GM15510 (cell line): ENCODE results near the gene CCR3.

Experiments used
- POLR2A ChIP-seq: IDR thresholded peaks from 3 replicates; pipeline ENCODE4 v1.6.1; 2011; ENCODE audit warnings: borderline replicate concordance; ENCODE audit not compliant: insufficient read length; ENCODE audit errors: extremely low read depth

The CCR3 gene

GRCh38 chr3:46243560-46243959 is 1.3 kb downstream of the CCR3 start:
- TF ChIP-seq POLR2A, result no peak

- TF ChIP-seq POLR2A, result no peak
These were observed 2.9 kb downstream of the CCR3 start for GRCh38 chr3:46245146-46245545.

- TF ChIP-seq POLR2A, result no peak
These were observed 10.7 kb downstream of the CCR3 start for GRCh38 chr3:46252980-46253379.

DNA sequence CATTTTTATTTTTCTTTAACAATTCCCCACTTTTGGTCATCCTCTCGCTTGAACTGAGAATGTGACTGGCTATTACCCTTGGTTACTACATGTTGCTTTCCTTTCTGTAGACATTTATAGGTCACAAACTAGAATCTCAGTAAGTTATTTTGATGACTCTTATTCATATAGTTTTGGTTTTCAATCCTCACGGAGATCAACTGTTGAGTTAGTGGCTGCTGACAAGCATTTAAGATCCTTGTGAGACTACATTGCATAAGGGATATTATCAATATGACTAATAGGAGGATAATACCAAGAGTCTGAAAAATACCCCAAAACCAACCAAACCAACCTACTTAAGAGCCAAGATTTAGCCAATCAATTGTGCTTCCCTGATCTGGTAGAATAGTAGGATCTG is 16.3 kb downstream of the CCR3 start:
- TF ChIP-seq POLR2A, result no peak

- no peak for TF ChIP-seq POLR2A
These were observed 19.8 kb downstream of the CCR3 start for GRCh38 chr3:46261926-46262594.

- no peak for TF ChIP-seq POLR2A
These were observed 21.7 kb downstream of the CCR3 start for GRCh38 chr3:46264002-46264401.

DNA sequence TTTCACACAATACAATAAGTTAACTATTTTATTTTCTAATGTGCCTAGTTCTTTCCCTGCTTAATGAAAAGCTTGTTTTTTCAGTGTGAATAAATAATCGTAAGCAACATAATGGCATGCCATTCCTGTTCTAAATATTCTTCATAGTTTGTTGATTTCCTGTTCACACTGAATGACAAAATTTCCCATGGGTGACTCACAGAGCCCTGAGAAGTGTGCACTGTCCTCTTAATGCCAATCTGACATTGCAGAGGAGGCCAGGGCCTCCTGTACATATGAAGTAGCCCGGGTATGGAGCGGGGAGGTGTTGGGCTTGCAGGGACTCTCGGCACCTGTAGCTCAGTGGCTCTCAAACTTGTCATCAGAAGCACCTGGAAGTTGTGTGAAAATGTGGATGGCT is 24.3 kb downstream of the CCR3 start:
- TF ChIP-seq POLR2A, result no peak

DNA sequence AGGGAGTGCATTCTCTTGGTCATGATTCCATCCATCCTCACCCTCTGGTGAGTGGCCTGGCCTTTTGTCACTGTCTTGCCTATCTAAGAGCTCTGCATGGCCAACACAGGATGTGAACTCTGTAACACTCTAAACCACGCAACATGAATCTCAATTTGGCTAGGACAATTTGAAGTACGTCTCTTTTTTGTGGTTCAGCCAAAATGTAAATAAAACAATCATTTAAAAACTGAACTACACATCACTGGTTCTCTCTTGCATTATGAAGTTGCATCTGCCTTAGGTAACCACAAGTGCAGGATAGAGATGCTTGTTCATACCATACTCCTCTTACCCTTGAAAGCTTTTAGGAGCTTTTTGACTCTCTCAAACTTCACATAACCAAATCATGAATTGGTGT is 27.3 kb downstream of the CCR3 start:
- no peak for TF ChIP-seq POLR2A

DNA sequence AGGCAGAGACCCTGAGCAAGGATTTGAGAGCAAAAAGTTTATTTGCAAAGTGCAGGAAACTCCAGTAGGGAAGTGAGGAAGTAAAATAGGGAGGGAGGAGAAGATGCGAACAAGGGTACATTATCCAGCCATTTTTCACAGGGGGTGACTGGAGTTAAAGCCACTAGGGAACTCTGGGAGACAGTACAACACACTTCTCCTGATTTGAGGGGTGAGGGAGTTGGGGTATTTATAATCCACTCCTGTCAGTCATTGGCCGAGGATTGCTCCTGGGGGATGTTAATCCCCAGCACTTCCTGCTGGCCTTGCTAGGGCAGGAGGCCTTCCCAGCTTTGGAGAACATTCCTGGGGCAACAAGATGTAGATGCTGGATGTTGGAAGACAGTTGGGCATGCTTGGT is 28.2 kb downstream of the CCR3 start:
- TF ChIP-seq POLR2A, result no peak

DNA sequence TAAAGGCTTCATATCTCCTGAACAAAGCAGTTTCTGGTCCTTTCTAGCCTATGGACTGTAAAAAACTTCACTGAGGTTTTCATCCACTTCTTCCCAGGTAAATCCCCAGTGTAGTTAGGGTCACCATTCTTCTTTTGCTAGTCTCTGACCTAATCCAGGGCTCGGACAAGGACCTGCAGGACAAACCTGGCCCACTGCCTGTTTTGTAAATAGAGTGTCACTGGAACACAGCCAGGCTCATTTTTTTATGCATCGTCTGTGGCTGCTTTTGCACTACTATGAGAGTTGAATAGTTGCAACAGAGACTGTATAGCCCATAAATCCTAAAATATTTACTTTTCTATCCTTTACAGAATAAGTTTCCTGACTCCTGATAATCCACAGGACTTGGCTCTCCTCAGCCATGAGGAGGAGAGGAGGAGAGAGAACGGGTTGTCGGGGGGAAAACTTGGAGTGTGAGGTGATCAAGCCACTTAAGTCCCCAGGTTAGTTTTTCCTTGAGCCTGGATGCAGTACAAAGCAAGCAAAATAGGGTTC is 29.0 kb downstream of the CCR3 start:
- TF ChIP-seq POLR2A, result no peak

- no peak for TF ChIP-seq POLR2A
These were observed 29.8 kb downstream of the CCR3 start for GRCh38 chr3:46272028-46272451.

GRCh38 chr3:46276497-46277099 is 34.3 kb downstream of the CCR3 start:
- TF ChIP-seq POLR2A, result no peak

DNA sequence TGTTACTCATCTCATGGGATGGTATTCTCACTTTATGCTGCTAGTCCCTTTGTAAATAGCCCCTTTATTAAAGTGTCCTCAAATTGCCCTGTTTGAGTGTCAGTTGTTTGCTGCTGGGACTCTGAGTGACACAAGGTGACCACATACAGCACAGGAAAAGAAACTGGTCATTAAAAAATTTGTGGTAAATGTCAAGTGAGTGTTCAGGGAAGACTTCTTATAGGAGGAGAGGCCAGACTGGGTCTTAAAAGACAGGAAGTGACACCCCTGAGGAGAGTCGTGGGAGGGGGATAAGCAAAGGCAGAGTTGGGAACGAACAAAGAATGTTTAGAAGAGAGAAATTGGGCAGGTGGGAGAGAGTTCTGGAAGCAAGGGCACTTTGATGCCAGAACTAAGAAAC is 35.2 kb downstream of the CCR3 start:
- no peak for TF ChIP-seq POLR2A

DNA sequence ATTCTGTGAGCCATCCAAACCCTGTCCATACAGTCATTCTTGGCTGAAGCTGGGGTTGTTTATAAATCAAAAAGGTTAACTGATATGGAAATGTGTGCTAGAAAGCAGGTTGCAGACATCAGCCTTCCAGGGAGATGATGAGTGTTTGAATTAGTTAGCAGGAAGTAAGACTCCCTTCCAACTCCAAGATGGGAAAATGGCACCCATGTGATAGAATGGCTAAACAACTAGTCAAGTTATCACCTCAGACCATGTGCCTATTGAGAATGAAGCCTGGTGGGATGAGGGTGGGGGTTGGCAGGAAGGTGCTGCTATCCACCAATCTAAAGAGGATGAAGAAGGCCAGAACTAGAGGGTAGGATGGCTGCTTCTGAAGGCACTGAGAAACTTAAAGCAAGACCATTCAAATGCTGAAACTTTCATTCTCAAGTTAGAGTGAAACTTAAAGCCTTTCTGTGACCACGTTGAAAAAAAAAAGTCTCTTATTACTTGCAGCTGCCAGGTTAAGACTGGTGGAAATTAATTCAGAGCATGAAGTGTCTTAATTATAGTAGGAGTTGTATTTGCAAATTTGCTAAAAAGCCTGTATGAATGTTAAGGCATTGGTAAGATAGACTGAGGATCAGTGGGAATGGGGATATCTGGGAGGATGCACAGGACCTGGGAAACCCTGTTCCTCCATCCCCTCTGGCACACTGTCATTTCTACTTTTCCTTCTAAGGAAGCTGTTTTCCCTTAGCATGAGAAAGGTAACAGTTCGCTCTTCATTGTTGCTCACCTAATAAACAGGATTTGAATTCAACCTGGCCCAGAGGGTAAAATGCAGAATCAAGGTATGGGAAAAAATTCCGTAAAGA is 36.8 kb downstream of the CCR3 start:
- TF ChIP-seq POLR2A, result no peak

DNA sequence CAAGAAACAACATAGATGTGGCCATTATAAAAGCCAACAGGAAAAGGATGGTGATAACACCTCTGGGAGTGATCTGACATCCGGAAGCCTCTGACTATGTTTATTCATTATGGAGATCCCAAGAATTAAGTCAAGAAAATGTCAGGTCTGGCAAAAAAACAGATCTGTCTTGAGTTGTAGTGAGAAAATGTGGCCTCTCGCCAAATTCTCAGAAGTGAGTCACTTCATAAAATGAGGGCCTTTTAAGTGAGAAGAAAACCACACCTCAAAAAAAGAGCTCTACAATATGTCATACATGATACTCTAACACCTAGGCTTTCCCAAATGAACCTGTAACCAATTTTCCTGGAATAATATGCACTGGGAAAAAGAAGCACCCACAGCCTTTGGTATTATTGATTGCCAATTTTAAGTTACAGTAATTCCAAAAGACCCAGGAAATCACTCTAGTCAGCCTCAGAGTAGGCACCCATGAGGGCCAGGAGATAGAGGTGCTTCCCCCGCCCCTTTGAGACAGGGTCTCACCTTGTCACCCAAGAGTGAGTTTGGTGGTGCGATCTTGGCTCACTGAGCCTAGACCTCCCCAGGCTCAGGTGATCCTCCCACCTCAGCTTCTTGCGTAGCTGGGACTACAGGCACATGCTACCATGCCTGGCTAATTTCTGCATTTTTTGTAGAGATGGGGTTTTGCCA is 38.0 kb downstream of the CCR3 start:
- no peak for TF ChIP-seq POLR2A

- TF ChIP-seq POLR2A, result no peak
These were observed 39.3 kb downstream of the CCR3 start for GRCh38 chr3:46281551-46281950.

DNA sequence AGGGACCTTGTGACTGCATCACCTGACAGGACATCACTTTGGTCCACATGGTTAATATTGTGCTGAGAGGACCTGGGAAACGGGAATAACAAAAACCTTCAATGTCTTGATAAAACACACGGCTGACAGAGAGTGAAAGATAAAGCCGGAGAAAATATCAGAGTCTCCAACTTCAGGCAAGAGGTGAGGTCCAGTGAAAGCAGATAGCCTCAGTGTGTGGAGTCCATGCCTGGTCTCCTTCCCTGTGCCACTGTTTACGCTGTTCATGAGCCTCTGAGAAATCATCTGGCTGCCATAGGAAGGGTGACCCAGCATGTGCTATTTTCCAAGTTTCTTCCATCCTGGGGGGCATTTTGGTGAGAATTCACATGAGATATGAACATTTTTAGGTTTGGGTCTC is 39.8 kb downstream of the CCR3 start:
- no peak for TF ChIP-seq POLR2A
